Measurements from ENCODE around the gene EYA3.

DNA sequence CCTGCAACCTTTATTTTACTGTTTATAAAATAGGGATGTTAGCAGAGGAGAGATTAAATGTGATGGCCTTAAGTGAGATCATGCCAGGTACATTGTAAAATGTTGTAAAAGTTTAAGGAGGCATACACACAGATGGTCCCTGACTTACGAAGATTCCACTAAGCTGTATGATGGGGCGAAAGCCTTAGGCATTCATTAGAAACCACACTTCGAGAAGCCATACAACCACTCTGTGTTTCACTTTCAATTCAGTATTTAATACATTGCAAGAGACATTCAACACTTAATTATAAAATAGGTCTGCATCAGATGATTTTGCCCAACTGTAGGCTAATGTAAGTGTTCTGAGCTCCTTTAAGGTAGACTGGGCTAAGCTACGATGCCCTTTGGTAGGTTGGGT lies 149.9 kb downstream of the EYA3 start:
- TF ChIP-seq NFE2L2 (IDR thresholded peaks at IDR 0.05; ENCODE audit: low read depth, low read length) (no peak), CTCF (conservative IDR thresholded peaks at IDR 0.05; ENCODE audit: low read depth, low read length) (no peak), POLR2A (IDR thresholded peaks at IDR 0.05; ENCODE audit: low read depth, low read length) (no peak), SMC3 (IDR thresholded peaks at IDR 0.05; ENCODE audit: low read depth, low read length) (no peak), MXI1 (IDR thresholded peaks at IDR 0.05; ENCODE audit: borderline replicate concordance, low read depth, low read length) (no peak), BHLHE40 (IDR thresholded peaks at IDR 0.05; ENCODE audit: low read depth, low read length) (no peak), RFX5 (IDR thresholded peaks at IDR 0.05; ENCODE audit: low read depth, low read length) (no peak), RAD21 (IDR thresholded peaks at IDR 0.05; ENCODE audit: low read length) (no peak), MAFK (IDR thresholded peaks at IDR 0.05; ENCODE audit: low read depth, low read length) (no peak)

All from IMR-90 (cell line).